Natural killer cell (primary cell): ENCODE data around the gene ASXL2. TPM values are rescaled to one million over a fixed set of nuclear protein-coding genes. Genes with fewer than 3 reads are reported as not detected.

Experiments used
- ATAC-seq, 3 donors: fragments of 150-1000 bp in 2 of 3; fragments of 200-7000 bp in 1 of 3; cut with Tn5 transposase; 1 replicate in 1 of 3; 2 replicates in 2 of 3; pipeline ENCODE4 v1.10.0; 2021; ENCODE audit warnings: mild to moderate bottlenecking in 2 of 3, moderate library complexity in 2 of 3
- DNase-seq, 2 donors: peaks; one replicate each; pipeline versions ENCODE4 v3.0.0 to v3.0.0-alpha.2; 2013 to 2021; ENCODE audit warnings: mixed read lengths in 1 of 2
- H3K27ac ChIP-seq: one replicate; pipeline ENCODE4 v1.5.1; 2013; ENCODE audit warnings: mild to moderate bottlenecking, low read length
- H3K27me3 ChIP-seq: one replicate; pipeline ENCODE4 v1.6.1; 2013; ENCODE audit warnings: low read length; ENCODE audit not compliant: control insufficient read depth, insufficient read depth
- H3K36me3 ChIP-seq: one replicate; pipeline ENCODE4 v1.6.1; 2013; ENCODE audit warnings: low read length; ENCODE audit not compliant: control insufficient read depth, insufficient read depth
- H3K4me1 ChIP-seq: one replicate; pipeline ENCODE4 v1.6.1; 2013; ENCODE audit warnings: low read length; ENCODE audit not compliant: control insufficient read depth, insufficient read depth
- H3K4me3 ChIP-seq: one replicate; pipeline ENCODE4 v1.5.1; 2013; ENCODE audit warnings: low read length
- H3K9me3 ChIP-seq: one replicate; pipeline ENCODE4 v1.6.1; 2013; ENCODE audit warnings: low read length; ENCODE audit not compliant: control insufficient read depth, insufficient read depth
- H3K27ac Mint-ChIP-seq, 2 donors: one replicate each; pipeline ENCODE4 v1.8.0; 2022; ENCODE audit warnings: mild to moderate bottlenecking in 2 of 2, mixed read lengths in 2 of 2, moderate library complexity in 1 of 2
- H3K27me3 Mint-ChIP-seq, 2 donors: one replicate each; pipeline ENCODE4 v1.8.0; 2022; ENCODE audit warnings: low read depth in 2 of 2, mixed read lengths in 2 of 2
- H3K36me3 Mint-ChIP-seq: one replicate; pipeline ENCODE4 v1.8.0; 2022; ENCODE audit warnings: mixed read lengths
- H3K4me1 Mint-ChIP-seq, 2 donors: one replicate each; pipeline ENCODE4 v1.8.0; 2022; ENCODE audit warnings: mixed read lengths in 2 of 2
- H3K4me3 Mint-ChIP-seq: one replicate; pipeline ENCODE4 v1.8.0; 2022; ENCODE audit warnings: mild to moderate bottlenecking, moderate library complexity, mixed read lengths
- H3K9me3 Mint-ChIP-seq, 2 donors: one replicate each; pipeline ENCODE4 v1.8.0; 2022; ENCODE audit warnings: mixed read lengths in 2 of 2
- WGBS: methylation state at CpG from one replicate; pipeline ENCODE4 v1.1.7; 2013; ENCODE audit warnings: missing lambda C conversion rate; ENCODE audit not compliant: insufficient coverage; 5-methylcytosine and 5-hydroxymethylcytosine counted together
- intact Hi-C: fragments of 100-400 bp; cut with micrococcal nuclease; formaldehyde crosslinking; loops from one replicate; pipeline ENCODE4 v1.14.2; 2022
- total RNA-seq, 4 donors: library from RNA; stranded (reverse); fragments of 120-200 nt in 1 of 4; gene quantifications; one replicate each; pipeline versions ENCODE4 v1.2.3 to v1.2.4, GENCODE V29; 2013 to 2022
- TF ChIP-seq, protein P1 (sequence below): fragments of 200-600 bp; IDR thresholded peaks from one replicate; pipeline ENCODE4 v1.8.0; 2022; ENCODE audit warnings: antibody characterized with exemption

Gene ASXL2
- total RNA-seq, 3 donors from 2014 or later (not counting 1 experiment from before 2014, with no cell fraction given), result 27.7 to 32.6 (median 27.8) TPM

DNA sequence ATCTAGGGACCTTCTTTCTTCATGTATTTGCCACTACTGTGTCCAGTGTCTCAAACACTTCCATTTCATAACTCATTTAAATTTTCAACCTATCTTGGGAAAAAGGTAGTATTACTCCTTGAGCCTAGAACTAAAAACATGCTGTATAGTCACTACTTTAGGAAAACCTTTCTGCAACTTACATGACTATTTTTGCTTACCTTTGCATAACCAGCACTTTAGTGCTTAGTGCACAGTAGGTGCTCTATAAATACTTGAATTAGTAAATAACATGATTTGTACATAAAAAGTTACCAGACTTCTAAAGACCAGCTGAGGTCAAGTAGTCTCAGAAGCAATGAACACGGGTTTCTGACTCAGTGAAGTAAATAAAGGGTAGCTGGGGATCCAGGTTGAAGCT is 142.5 kb downstream of the ASXL2 start:
- H3K27ac Mint-ChIP-seq, result no peak overlapping the region
- H3K9me3 Mint-ChIP-seq, result no peaks in the 10 kb centered on the region
- no peaks in the 10 kb centered on the region for H3K27me3 ChIP-seq
- intact Hi-C loops, result no loop called here
- peaks cover 0 to 4% of the 10 kb centered on the region in 2 donors for H3K4me1 Mint-ChIP-seq
- no peaks in the 10 kb centered on the region for H3K9me3 ChIP-seq
- no peaks in the 10 kb centered on the region for H3K36me3 ChIP-seq
- TF ChIP-seq, protein P1, sequence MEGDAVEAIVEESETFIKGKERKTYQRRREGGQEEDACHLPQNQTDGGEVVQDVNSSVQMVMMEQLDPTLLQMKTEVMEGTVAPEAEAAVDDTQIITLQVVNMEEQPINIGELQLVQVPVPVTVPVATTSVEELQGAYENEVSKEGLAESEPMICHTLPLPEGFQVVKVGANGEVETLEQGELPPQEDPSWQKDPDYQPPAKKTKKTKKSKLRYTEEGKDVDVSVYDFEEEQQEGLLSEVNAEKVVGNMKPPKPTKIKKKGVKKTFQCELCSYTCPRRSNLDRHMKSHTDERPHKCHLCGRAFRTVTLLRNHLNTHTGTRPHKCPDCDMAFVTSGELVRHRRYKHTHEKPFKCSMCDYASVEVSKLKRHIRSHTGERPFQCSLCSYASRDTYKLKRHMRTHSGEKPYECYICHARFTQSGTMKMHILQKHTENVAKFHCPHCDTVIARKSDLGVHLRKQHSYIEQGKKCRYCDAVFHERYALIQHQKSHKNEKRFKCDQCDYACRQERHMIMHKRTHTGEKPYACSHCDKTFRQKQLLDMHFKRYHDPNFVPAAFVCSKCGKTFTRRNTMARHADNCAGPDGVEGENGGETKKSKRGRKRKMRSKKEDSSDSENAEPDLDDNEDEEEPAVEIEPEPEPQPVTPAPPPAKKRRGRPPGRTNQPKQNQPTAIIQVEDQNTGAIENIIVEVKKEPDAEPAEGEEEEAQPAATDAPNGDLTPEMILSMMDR, result no peak
- ATAC-seq (no peak), DNase-seq (no peak)
- H3K27ac ChIP-seq, result no peak overlapping the region
- H3K27me3 Mint-ChIP-seq, result no peaks in the 10 kb centered on the region
- no peak overlapping the region for H3K4me3 Mint-ChIP-seq
- H3K4me3 ChIP-seq, result no peak overlapping the region
- WGBS, result 100% methylated on average over 1 of the region's 1 CpG
- H3K4me1 ChIP-seq, result no peaks in the 10 kb centered on the region
- no peaks in the 10 kb centered on the region for H3K36me3 Mint-ChIP-seq

DNA sequence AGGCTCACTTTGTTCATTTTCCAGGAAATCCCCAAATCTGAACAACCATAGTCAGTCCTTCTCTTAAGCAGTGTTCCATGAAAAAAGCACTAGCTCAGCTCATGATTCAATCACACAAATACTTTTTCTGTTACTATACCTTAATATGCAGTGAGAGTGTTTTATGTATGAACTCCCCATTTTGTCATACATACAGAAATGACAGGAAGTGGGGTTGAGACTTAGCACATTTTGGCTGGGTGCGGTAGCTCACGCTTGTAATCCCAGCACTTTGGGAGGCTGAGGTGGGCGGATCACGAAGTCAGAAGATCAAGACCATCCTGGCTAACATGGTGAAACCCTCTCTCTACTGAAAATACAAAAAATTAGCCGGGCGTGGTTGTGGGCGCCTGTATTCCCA is 149.7 kb downstream of the ASXL2 start:
- TF ChIP-seq, protein P1, result no peak
- Mint-ChIP-seq H3K27me3 (peaks cover 0 to 8% of the 10 kb centered on the region in 2 donors), H3K9me3 (no peaks in the 10 kb centered on the region), H3K4me3 (no peak overlapping the region), H3K4me1 (peaks cover 0 to 9% of the 10 kb centered on the region in 2 donors), H3K27ac (no peak overlapping the region), H3K36me3 (no peaks in the 10 kb centered on the region)
- Histone ChIP-seq H3K9me3 (no peaks in the 10 kb centered on the region), H3K27ac (no peak overlapping the region), H3K27me3 (no peaks in the 10 kb centered on the region), H3K36me3 (no peaks in the 10 kb centered on the region), H3K4me3 (no peak overlapping the region), H3K4me1 (peaks cover 3% of the 10 kb centered on the region)
- ATAC-seq, result peak in 2 of 3 donors; percentile 53 to 67
- 67% methylated on average over 7 of the region's 7 CpGs for WGBS
- intact Hi-C loops, result no loop called here
- no peak for DNase-seq

- H3K27ac ChIP-seq, result no peak overlapping the region
- H3K9me3 ChIP-seq, result no peaks in the 10 kb centered on the region
- Mint-ChIP-seq H3K27me3 (peaks cover 0 to 8% of the 10 kb centered on the region in 2 donors), H3K4me1 (peaks cover 0 to 13% of the 10 kb centered on the region in 2 donors), H3K36me3 (no peaks in the 10 kb centered on the region), H3K27ac (no peak overlapping the region), H3K4me3 (no peak overlapping the region), H3K9me3 (no peaks in the 10 kb centered on the region)
- no peak overlapping the region for H3K4me3 ChIP-seq
- peaks cover 3% of the 10 kb centered on the region for H3K4me1 ChIP-seq
- 76% methylated on average over 3 of the region's 3 CpGs for WGBS
- no peaks in the 10 kb centered on the region for H3K36me3 ChIP-seq
- ATAC-seq, result no peak
- H3K27me3 ChIP-seq, result no peaks in the 10 kb centered on the region
- TF ChIP-seq, protein P1, result no peak
- intact Hi-C loops, result no loop called here
- no peak for DNase-seq
Measured at GRCh38 chr2:25726522-25726921, 151.8 kb downstream of the ASXL2 start.

DNA sequence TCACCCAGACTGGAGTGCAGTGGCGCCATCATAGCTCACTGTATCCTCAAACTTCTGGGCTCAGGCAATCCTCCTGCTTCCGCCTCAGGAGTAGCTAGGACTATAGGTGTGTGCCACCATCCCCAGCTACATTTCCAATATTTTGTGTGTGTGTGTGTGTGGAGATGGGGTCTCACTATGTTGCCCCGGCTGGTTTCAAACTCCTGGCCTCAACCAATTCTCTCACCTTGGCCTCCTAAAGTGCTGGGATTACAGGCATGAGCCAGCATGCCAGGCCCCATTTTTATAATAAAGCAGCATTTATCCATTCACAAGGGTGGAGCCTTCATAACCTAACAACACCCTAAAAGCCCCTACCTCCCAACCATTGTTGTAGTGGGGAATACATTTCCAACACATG is 152.4 kb downstream of the ASXL2 start:
- DNase-seq, result no peak
- Mint-ChIP-seq H3K36me3 (no peaks in the 10 kb centered on the region), H3K27ac (no peak overlapping the region), H3K9me3 (no peaks in the 10 kb centered on the region), H3K4me3 (no peak overlapping the region), H3K27me3 (peaks cover 0 to 8% of the 10 kb centered on the region in 2 donors), H3K4me1 (peaks cover 0 to 15% of the 10 kb centered on the region in 2 donors)
- intact Hi-C loops, result no loop called here
- H3K4me3 ChIP-seq, result no peak overlapping the region
- no peaks in the 10 kb centered on the region for H3K36me3 ChIP-seq
- peaks cover 3% of the 10 kb centered on the region for H3K4me1 ChIP-seq
- H3K27me3 ChIP-seq, result no peaks in the 10 kb centered on the region
- H3K27ac ChIP-seq, result no peak overlapping the region
- 95% methylated on average over 3 of the region's 3 CpGs for WGBS
- H3K9me3 ChIP-seq, result no peaks in the 10 kb centered on the region
- TF ChIP-seq, protein P1, result no peak
- ATAC-seq, result no peak
